LNCaP clone FGC (cell line): ENCODE measurements around the gene SERPINB11.
"Not testable (repeated sequence)": the region's sequence is repeated elsewhere in the genome, so short reads cannot be mapped to it uniquely, and the experiment has no call there.

Experiments used
- DNase-seq: peaks from one replicate; pipeline ENCODE4 v3.0.0-alpha.2; 2011; ENCODE audit warnings: low read depth
- H3K4me3 ChIP-seq: 2 replicates; pipeline ENCODE4 v1.5.1; 2011; ENCODE audit warnings: mild to moderate bottlenecking, low read depth, low read length, control low read depth
- TF ChIP-seq, protein P1 (sequence below): IDR thresholded peaks from 2 replicates; pipeline ENCODE4 v1.5.1; 2012; ENCODE audit warnings: mild to moderate bottlenecking; ENCODE audit not compliant: control insufficient read depth, insufficient read depth; ENCODE audit errors: extremely low read depth

The SERPINB11 gene

GRCh38 chr18:63752636-63753035 lies 49.9 kb downstream of the SERPINB11 start:
- TF ChIP-seq, protein P1, sequence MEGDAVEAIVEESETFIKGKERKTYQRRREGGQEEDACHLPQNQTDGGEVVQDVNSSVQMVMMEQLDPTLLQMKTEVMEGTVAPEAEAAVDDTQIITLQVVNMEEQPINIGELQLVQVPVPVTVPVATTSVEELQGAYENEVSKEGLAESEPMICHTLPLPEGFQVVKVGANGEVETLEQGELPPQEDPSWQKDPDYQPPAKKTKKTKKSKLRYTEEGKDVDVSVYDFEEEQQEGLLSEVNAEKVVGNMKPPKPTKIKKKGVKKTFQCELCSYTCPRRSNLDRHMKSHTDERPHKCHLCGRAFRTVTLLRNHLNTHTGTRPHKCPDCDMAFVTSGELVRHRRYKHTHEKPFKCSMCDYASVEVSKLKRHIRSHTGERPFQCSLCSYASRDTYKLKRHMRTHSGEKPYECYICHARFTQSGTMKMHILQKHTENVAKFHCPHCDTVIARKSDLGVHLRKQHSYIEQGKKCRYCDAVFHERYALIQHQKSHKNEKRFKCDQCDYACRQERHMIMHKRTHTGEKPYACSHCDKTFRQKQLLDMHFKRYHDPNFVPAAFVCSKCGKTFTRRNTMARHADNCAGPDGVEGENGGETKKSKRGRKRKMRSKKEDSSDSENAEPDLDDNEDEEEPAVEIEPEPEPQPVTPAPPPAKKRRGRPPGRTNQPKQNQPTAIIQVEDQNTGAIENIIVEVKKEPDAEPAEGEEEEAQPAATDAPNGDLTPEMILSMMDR: no peak
- no peak overlapping the region for H3K4me3 ChIP-seq
- DNase-seq: no peak

DNA sequence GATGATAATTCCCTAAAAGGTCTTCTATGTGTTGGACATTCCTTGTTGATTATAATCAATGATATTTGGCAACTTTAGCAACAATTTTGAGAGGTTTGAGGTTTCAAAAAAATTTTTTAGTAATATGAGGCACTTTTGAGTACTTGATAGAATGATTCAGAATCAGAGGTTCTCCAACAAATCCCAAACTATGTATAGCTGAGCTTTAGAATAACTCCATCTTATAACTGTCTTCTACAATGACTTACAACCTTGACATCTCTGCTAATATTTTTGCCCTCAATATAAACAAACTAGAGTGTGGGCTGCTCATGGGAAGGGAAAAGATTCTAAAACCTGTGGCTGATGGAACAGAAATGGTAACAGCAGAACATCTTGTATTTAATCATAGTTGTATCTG lies 50.9 kb downstream of the SERPINB11 start:
- no peak for DNase-seq
- TF ChIP-seq, protein P1: no peak
- H3K4me3 ChIP-seq: no peak overlapping the region

DNA sequence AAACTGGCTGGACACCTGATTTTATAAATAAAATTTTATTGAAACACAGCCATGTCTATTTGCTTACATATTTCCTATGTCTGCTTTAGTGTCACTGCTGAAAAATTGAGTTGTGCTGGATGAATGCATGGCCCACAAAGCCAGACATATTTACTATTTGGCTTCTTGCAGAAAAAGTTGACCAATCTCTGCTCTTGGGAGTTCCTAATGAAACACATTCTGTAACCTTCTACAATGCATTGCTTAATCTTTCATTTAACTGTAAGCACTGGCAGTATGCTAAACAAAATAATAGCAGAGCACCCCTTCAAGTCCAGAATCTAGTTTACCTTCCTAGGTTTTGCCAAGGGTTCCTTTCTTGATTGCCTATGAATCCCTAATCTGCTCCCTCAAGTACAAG lies 54.8 kb downstream of the SERPINB11 start:
- H3K4me3 ChIP-seq: no peak overlapping the region
- no peak for DNase-seq
- TF ChIP-seq, protein P1: no peak

- H3K4me3 ChIP-seq: no peak overlapping the region
- TF ChIP-seq, protein P1: no peak
- no peak for DNase-seq
Measured at GRCh38 chr18:63758615-63759240, 56.0 kb downstream of the SERPINB11 start.

DNA sequence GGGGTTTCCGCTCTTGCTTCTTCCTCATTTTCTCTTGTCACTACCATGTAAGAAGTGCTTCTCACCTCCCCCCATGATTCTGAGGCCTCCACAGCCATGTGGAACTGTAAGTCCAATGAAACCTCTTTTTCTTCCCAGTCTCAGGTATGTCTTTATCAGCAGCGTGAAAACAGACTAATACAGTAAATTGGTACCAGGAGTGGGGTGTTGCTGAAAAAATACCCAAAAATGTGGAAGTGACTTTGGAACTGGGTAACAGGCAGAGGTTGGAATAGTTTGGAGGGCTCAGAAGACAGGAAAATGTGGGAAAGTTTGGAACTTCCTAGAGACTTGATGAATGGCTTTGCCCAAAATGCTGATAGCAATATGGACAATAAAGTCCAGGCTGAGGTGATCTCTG lies 57.0 kb downstream of the SERPINB11 start:
- not testable (repeated sequence) for DNase-seq, H3K4me3 ChIP-seq

DNA sequence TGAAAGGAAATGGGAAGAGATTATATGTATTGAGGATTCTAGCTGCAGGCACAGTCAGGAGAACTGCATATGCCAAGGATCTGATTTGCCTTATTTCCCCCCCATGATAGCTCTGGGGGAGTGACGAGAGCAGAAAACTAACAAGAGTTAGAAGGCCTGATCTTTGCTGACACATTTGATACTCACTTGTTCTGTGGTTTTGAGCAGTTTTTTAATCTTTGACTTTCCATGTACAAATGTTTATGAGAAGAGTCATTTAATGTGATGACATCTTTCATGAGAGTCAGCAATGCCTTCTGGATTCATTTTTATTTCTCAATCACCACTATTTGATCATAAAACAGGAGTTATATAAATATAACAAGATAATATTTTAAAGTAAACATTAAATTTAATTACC lies 59.8 kb downstream of the SERPINB11 start:
- TF ChIP-seq, protein P1: no peak
- no peak overlapping the region for H3K4me3 ChIP-seq
- no peak for DNase-seq

DNA sequence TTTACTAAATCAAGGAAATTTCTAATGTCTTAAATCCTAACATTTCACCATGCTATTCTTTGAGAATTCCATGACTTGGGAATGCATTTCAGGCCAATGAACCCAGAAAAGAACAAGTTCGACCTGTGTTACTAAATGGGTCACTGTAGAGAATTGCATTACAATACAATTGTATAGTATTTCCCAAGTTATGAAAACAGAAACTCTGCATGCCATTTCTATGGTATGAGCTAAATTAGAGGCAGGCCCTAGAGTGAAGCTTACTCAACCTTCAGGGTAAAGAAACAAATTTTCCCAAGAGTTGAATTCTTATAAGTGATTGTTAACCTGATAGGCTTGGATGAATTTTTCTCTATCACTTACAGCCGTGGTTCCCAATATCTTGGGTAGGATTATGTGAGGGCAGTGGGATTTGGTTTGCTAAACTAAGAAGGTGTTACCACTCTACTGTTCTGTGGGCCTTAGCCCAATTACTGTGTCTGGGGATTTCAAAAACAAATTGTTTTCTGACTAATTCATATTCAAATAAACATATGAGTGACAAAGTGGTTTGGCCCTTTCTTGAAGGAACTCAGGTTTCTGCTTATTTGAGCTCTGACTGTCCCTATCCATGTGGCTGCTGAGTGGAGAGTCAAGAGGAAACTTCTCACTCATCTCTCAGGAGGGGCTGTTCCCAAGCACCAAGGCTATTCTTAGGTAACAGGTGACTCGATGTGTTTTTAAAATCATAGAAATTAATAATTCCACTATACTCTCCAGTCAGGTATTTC lies 61.3 kb downstream of the SERPINB11 start:
- no peak overlapping the region for H3K4me3 ChIP-seq

More for the DNA sequence above, 61.3 kb downstream of the SERPINB11 start:
- DNase-seq: no peak
- TF ChIP-seq, protein P1: no peak
